Activated CD8-positive, alpha-beta memory T cell treated with anti-CD3 and anti-CD28 coated beads, Interleukin-2, amount 10 ng/mL, durations not matched to agents 7 days and 5 days (primary cell): Measurements from ENCODE around the gene KLHL12. TPM values are rescaled to one million over a fixed set of nuclear protein-coding genes. Genes with fewer than 3 reads are reported as not detected.
A peak's percentile ranks its signal among the peaks of the same experiment; 100 is the strongest.

Experiments
- ATAC-seq: fragments of 150-1000 bp; cut with Tn5 transposase; one replicate; pipeline ENCODE4 v1.10.0; 2021; ENCODE audit warnings: moderate library complexity
- CTCF ChIA-PET: fragments of 350-600 bp; sonication (Branson Sonifier 250); formaldehyde crosslinking; loops from one replicate; lab custom pipeline; 2021; ENCODE audit warnings: antibody characterized with exemption; lab: Charles Lee
- DNase-seq: peaks from one replicate; pipeline ENCODE4 v3.0.0-alpha.2; 2020
- H3K27ac Mint-ChIP-seq: one replicate; pipeline ENCODE4 v1.8.0; 2021; ENCODE audit warnings: mild to moderate bottlenecking, mixed read lengths
- H3K27me3 Mint-ChIP-seq: one replicate; pipeline ENCODE4 v1.8.0; 2021; ENCODE audit warnings: mixed read lengths
- H3K36me3 Mint-ChIP-seq: one replicate; pipeline ENCODE4 v1.8.0; 2021; ENCODE audit warnings: mild to moderate bottlenecking, mixed read lengths
- H3K4me1 Mint-ChIP-seq: one replicate; pipeline ENCODE4 v1.8.0; 2021; ENCODE audit warnings: mixed read lengths
- H3K4me3 Mint-ChIP-seq: one replicate; pipeline ENCODE4 v1.8.0; 2021; ENCODE audit warnings: mild to moderate bottlenecking, moderate library complexity, mixed read lengths
- H3K9me3 Mint-ChIP-seq: one replicate; pipeline ENCODE4 v1.8.0; 2022; ENCODE audit warnings: low read depth, mixed read lengths
- total RNA-seq, 2 experiments: library from RNA; stranded (reverse); gene quantifications; one replicate each; pipeline ENCODE4 v1.2.3, GENCODE V29; 2021

The KLHL12 gene
- total RNA-seq, 2 experiments from 2014 or later = 30.8 to 32.7 TPM

DNA sequence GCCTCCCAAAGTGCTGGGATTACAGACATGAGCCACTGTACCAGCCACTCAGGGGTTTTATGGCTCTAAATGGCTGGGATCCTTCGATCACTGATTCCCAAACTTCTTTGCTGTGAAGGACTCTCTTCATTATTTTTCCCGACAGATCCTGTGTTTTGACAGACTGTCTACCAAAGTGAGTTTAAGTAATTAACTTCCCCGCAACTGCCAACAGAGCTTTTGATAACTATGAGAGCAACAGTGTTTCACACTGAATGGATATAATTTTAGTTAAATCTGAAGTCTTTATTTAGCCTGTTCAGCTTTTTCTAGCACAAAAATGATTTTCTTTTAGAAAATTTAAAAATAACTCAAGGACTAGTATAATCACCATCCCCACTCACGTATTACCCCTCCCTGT is 25.5 kb downstream of the KLHL12 start:
- CTCF ChIA-PET = no interaction called here
- Mint-ChIP-seq H3K4me3 (no peak overlapping the region), H3K27ac (no peak overlapping the region), H3K27me3 (no peaks in the 10 kb centered on the region), H3K36me3 (peaks cover 36% of the 10 kb centered on the region), H3K9me3 (no peaks in the 10 kb centered on the region), H3K4me1 (no peaks in the 10 kb centered on the region)
- DNase-seq = no peak
- ATAC-seq = no peak

GRCh38 chr1:202892501-202892900 is 34.5 kb downstream of the KLHL12 start:
- H3K36me3 Mint-ChIP-seq = peaks cover 26% of the 10 kb centered on the region

GRCh38 chr1:202890392-202890791 is 36.6 kb downstream of the KLHL12 start:
- CTCF ChIA-PET = interaction anchor here (1.1 to 3.5 kb wide), 3 partner anchors 14 to 109 kb away, joined by 3 to 14 read pairs (median 4); no protein-coding TSS in a partner anchor
- DNase-seq (no peak), ATAC-seq (no peak)
- peaks cover 15% of the 10 kb centered on the region for H3K36me3 Mint-ChIP-seq
- H3K4me1 Mint-ChIP-seq = peaks cover 21% of the 10 kb centered on the region
- no peaks in the 10 kb centered on the region for H3K27me3 Mint-ChIP-seq
- H3K27ac Mint-ChIP-seq = no peak overlapping the region
- H3K9me3 Mint-ChIP-seq = no peaks in the 10 kb centered on the region
- no peak overlapping the region for H3K4me3 Mint-ChIP-seq

More at GRCh38 chr1:202892501-202892900, 34.5 kb downstream of the KLHL12 start:
- Mint-ChIP-seq H3K9me3 (no peaks in the 10 kb centered on the region), H3K4me3 (no peak overlapping the region), H3K27me3 (no peaks in the 10 kb centered on the region), H3K27ac (no peak overlapping the region), H3K4me1 (peaks cover 17% of the 10 kb centered on the region)
- CTCF ChIA-PET = no interaction called here
- DNase-seq (no peak), ATAC-seq (no peak)

DNA sequence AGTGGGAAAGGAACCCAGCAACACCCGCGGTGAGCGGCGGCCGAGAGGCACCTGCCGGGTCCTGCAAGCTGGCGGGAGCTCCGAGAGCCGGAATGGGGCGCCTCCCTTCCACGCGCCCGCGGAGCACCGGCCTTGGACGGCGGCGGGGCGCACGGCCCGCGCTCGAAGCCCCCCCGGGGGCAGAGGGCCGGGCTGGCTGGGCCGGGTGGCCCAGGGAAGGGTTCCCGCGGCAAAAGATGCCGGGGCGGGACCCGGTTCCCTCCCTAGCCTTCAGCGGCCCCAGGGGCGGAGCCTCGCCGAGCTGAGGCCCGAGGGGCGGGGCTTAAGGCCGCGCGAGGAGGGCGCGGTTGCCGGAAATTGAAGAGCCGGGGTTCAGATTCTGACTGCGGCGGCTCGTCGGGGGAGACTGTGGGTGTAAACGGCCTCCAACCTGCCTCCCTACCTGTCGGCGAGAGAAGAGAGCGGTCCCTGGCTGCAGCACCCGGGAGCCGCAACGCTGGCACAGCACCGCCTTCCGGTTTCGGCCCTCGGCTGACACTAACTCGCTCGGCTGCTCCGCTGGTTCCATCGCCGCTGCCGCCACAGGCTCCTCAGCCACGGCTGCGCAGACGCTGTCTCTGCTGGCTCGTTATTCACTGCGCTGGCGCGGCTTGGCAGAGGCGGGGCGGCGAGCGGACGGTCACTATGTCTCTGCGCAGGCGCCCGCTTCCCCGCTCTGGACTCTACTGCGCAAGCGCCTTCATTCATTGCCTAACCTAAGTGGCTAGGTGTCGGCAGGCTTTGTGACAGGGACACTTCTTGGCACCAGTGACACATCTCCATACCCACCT is 38.3 kb downstream of the KLHL12 start, which contains the start of gene RABIF:
Gene RABIF (minus strand): TSS at position 619 of the 830 bp plus-strand sequence. CDS start 51 bp downstream, at position 568.
- DNase-seq (peak; percentile 98), ATAC-seq (peak; percentile 95)
- Mint-ChIP-seq H3K27me3 (no peaks in the 10 kb centered on the region), H3K4me3 (peak within 1 kb of the TSS; percentile 95), H3K27ac (peak within 1 kb of the TSS; percentile 99), H3K4me1 (peaks cover 23% of the 10 kb centered on the region), H3K36me3 (peaks cover 9% of the 10 kb centered on the region), H3K9me3 (no peaks in the 10 kb centered on the region)
- CTCF ChIA-PET = interaction anchor here (1.0 to 3.5 kb wide), 3 partner anchors 29 to 118 kb away, joined by 4 to 14 read pairs (median 6); no protein-coding TSS in a partner anchor

- ATAC-seq (no peak), DNase-seq (no peak)
- Mint-ChIP-seq H3K9me3 (no peaks in the 10 kb centered on the region), H3K27ac (peak overlapping the region; percentile 95), H3K4me3 (peak overlapping the region; percentile 95), H3K36me3 (peaks cover 8% of the 10 kb centered on the region), H3K4me1 (peaks cover 23% of the 10 kb centered on the region), H3K27me3 (no peaks in the 10 kb centered on the region)
- CTCF ChIA-PET = interaction anchor here (1.0 to 3.5 kb wide), 3 partner anchors 29 to 118 kb away, joined by 4 to 14 read pairs (median 6); no protein-coding TSS in a partner anchor
These were observed 38.9 kb downstream of the KLHL12 start for GRCh38 chr1:202888221-202888530.

DNA sequence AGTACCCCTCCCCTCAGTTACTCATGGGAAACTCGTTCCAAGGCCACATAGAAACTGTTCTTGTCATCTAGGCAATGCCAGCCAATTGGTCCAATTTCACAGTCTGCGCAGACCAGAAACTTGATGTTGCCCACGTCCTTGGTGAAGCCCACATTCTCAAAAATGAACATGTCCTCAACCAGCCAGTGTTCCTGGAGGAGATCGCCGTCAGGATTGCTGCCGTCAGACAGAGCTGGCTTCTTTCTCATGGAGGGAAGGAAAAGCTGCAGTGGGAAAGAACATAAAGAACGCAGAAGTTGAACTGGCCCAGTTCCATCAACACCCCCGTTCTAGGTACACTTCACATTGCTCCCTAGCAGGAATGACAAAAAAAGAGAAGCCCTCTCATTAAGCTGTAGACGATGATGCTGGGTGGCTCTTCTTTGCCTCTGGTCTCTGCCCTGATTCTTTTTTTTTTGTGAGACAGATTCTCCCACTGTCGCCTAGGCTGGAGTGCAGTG is 46.0 kb downstream of the KLHL12 start:
- H3K4me1 Mint-ChIP-seq = peaks cover 5% of the 10 kb centered on the region
- H3K4me3 Mint-ChIP-seq = no peak overlapping the region
- no peak for ATAC-seq
- no peak for DNase-seq
- CTCF ChIA-PET = interaction anchor here (1.2 kb wide), 1 partner anchor 18 kb away, joined by 4 read pairs; no protein-coding TSS in a partner anchor
- H3K27ac Mint-ChIP-seq = no peak overlapping the region
- no peaks in the 10 kb centered on the region for H3K27me3 Mint-ChIP-seq
- peaks cover 12% of the 10 kb centered on the region for H3K36me3 Mint-ChIP-seq
- no peaks in the 10 kb centered on the region for H3K9me3 Mint-ChIP-seq

DNA sequence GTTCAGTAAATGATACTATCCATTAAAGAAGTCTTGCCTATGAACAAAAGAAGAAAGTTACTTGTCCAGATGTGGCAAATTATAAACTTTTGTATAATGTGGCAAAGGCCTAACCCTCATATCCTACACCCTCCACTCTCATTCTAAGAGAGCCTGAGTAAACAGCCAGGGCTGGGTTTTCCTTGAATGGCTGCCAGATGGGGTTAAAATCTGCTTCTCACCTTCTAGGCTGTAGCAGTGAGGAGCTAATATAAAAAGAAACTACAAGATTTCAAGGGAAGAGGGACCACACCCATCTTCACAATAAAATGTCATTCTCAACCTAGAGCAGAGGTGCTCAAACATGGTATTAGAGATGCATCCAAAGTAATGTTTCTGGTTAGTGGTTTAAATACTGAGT is 47.0 kb downstream of the KLHL12 start:
- no peak overlapping the region for H3K27ac Mint-ChIP-seq
- H3K4me1 Mint-ChIP-seq = peaks cover 3% of the 10 kb centered on the region
- CTCF ChIA-PET = no interaction called here
- DNase-seq (no peak), ATAC-seq (no peak)
- peaks cover 12% of the 10 kb centered on the region for H3K36me3 Mint-ChIP-seq
- no peaks in the 10 kb centered on the region for H3K27me3 Mint-ChIP-seq
- H3K4me3 Mint-ChIP-seq = no peak overlapping the region
- no peaks in the 10 kb centered on the region for H3K9me3 Mint-ChIP-seq

DNA sequence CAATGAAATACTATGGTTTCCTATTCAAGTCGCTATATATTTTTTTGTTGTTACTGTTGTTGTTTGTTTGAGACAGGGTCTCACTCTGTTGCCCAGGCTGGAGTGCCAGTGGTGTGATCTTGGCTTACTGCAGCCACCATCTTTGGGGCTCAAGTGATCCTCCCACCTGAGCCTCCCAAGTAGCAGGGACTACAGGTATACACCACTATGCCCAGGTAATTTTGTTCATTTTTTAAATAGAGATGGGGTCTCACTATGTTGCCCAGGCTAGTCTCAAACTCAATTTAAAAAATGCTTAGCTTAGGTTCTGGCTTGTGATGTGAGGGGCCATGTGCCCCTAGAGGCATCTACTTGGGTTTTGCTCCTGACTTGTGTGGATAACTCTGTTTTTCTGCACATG is 47.9 kb downstream of the KLHL12 start:
- Mint-ChIP-seq H3K4me1 (peaks cover 2% of the 10 kb centered on the region), H3K27ac (no peak overlapping the region), H3K27me3 (no peaks in the 10 kb centered on the region), H3K9me3 (no peaks in the 10 kb centered on the region), H3K4me3 (no peak overlapping the region), H3K36me3 (peaks cover 12% of the 10 kb centered on the region)
- DNase-seq (no peak), ATAC-seq (no peak)
- CTCF ChIA-PET = no interaction called here

GRCh38 chr1:202873026-202873425 is 54.0 kb downstream of the KLHL12 start:
- Mint-ChIP-seq H3K27me3 (no peaks in the 10 kb centered on the region), H3K9me3 (no peaks in the 10 kb centered on the region), H3K4me3 (no peak overlapping the region), H3K4me1 (no peaks in the 10 kb centered on the region), H3K27ac (no peak overlapping the region), H3K36me3 (no peaks in the 10 kb centered on the region)
- ATAC-seq = no peak
- CTCF ChIA-PET = interaction anchor here (0.7 kb wide), 1 partner anchor 21 kb away, joined by 3 read pairs; no protein-coding TSS in a partner anchor
- DNase-seq = no peak

- no peaks in the 10 kb centered on the region for H3K36me3 Mint-ChIP-seq
- no peaks in the 10 kb centered on the region for H3K4me1 Mint-ChIP-seq
- no peak overlapping the region for H3K4me3 Mint-ChIP-seq
- H3K27ac Mint-ChIP-seq = no peak overlapping the region
- H3K9me3 Mint-ChIP-seq = no peaks in the 10 kb centered on the region
- ATAC-seq (no peak), DNase-seq (no peak)
- CTCF ChIA-PET = no interaction called here
- peaks cover 3% of the 10 kb centered on the region for H3K27me3 Mint-ChIP-seq
These were observed 55.7 kb downstream of the KLHL12 start for GRCh38 chr1:202871367-202871766.

GRCh38 chr1:202862679-202863560 is 64.1 kb downstream of the KLHL12 start:
- no peaks in the 10 kb centered on the region for H3K36me3 Mint-ChIP-seq
- no peaks in the 10 kb centered on the region for H3K9me3 Mint-ChIP-seq
- no peak overlapping the region for H3K27ac Mint-ChIP-seq
- H3K27me3 Mint-ChIP-seq = peaks cover 67% of the 10 kb centered on the region
- no peak for DNase-seq
- CTCF ChIA-PET = interaction anchor here (0.6 to 1.4 kb wide), 7 partner anchors 19 to 731 kb away, joined by 3 to 4 read pairs (median 4); partner anchors contain the start of gene CYB5R1
- H3K4me1 Mint-ChIP-seq = peaks cover 8% of the 10 kb centered on the region
- no peak for ATAC-seq
- no peak overlapping the region for H3K4me3 Mint-ChIP-seq

- no peaks in the 10 kb centered on the region for H3K36me3 Mint-ChIP-seq
- H3K9me3 Mint-ChIP-seq = no peaks in the 10 kb centered on the region
- peak; percentile 91 for ATAC-seq
These were observed 65.5 kb downstream of the KLHL12 start for GRCh38 chr1:202861420-202862132.

More at GRCh38 chr1:202861420-202862132, 65.5 kb downstream of the KLHL12 start:
- Mint-ChIP-seq H3K4me1 (peaks cover 8% of the 10 kb centered on the region), H3K27me3 (peaks cover 65% of the 10 kb centered on the region), H3K27ac (no peak overlapping the region), H3K4me3 (peak overlapping the region; percentile 75)
- CTCF ChIA-PET = interaction anchor here (1.0 to 1.2 kb wide), 2 partner anchors 106 to 138 kb away, joined by 3 to 4 read pairs; partner anchors contain the start of gene CYB5R1
- peak; percentile 72 for DNase-seq
